ENCODE measurements around the gene SEC24A.

DNA sequence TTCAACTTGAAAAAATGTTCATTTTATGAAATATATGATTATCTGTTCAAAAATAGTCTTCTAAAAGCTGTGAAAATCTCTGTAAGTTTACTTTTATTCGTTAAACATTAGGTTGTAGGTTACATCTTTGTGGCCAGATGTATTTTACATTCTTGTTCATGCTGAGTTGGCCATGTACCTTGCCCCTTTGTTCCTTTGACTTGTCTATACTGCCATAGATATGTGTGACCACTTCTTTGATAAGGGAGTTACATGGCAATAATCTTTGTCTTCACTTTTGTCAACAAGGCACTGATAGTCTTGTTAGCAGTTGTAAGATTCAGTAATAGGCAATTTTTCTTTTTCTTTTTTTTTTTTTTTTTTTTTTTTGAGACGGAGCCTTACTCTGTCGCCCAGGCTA, 15.9 kb downstream of the SEC24A start:
- TF ChIP-seq, protein P1, sequence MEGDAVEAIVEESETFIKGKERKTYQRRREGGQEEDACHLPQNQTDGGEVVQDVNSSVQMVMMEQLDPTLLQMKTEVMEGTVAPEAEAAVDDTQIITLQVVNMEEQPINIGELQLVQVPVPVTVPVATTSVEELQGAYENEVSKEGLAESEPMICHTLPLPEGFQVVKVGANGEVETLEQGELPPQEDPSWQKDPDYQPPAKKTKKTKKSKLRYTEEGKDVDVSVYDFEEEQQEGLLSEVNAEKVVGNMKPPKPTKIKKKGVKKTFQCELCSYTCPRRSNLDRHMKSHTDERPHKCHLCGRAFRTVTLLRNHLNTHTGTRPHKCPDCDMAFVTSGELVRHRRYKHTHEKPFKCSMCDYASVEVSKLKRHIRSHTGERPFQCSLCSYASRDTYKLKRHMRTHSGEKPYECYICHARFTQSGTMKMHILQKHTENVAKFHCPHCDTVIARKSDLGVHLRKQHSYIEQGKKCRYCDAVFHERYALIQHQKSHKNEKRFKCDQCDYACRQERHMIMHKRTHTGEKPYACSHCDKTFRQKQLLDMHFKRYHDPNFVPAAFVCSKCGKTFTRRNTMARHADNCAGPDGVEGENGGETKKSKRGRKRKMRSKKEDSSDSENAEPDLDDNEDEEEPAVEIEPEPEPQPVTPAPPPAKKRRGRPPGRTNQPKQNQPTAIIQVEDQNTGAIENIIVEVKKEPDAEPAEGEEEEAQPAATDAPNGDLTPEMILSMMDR (conservative IDR thresholded peaks at IDR 0.05), result no peak
- TF ChIP-seq EZH2 (IDR thresholded peaks at IDR 0.05; ENCODE audit: low read depth), result no peak

All from PC-9 (cell line).